Muscle layer of duodenum (tissue), 2 donors: ENCODE data around the gene RIMBP2.

ENCODE experiments used
- H3K27ac ChIP-seq: one replicate; pipeline ENCODE4 v1.7.0; 2013; ENCODE audit warnings: mild to moderate bottlenecking, low read length
- H3K27me3 ChIP-seq: one replicate; pipeline ENCODE4 v1.7.0; 2013; ENCODE audit warnings: low read depth, mild to moderate bottlenecking, control low read depth, low read length
- H3K36me3 ChIP-seq, 2 donors: one replicate each; pipeline ENCODE4 v1.7.0; 2013; ENCODE audit warnings: low read length in 2 of 2, control low read depth in 1 of 2, mild to moderate bottlenecking in 1 of 2; ENCODE audit not compliant: insufficient read depth in 2 of 2, control insufficient read depth in 1 of 2
- H3K4me1 ChIP-seq, 2 donors: one replicate each; pipeline ENCODE4 v1.7.0; 2013; ENCODE audit warnings: low read length in 2 of 2, mild to moderate bottlenecking in 2 of 2, control low read depth in 1 of 2, moderate library complexity in 1 of 2; ENCODE audit not compliant: insufficient read depth in 2 of 2, control insufficient read depth in 1 of 2
- H3K4me3 ChIP-seq, 2 donors: one replicate each; pipeline ENCODE4 v1.7.0; 2013; ENCODE audit warnings: low read length in 2 of 2, low read depth in 1 of 2, mild to moderate bottlenecking in 1 of 2
- H3K9me3 ChIP-seq, 2 donors: one replicate each; pipeline ENCODE4 v1.7.0; 2013; ENCODE audit warnings: low read length in 2 of 2, control low read depth in 1 of 2, mild to moderate bottlenecking in 1 of 2; ENCODE audit not compliant: control insufficient read depth in 1 of 2
- donor health status: healthy.

RIMBP2 gene

DNA sequence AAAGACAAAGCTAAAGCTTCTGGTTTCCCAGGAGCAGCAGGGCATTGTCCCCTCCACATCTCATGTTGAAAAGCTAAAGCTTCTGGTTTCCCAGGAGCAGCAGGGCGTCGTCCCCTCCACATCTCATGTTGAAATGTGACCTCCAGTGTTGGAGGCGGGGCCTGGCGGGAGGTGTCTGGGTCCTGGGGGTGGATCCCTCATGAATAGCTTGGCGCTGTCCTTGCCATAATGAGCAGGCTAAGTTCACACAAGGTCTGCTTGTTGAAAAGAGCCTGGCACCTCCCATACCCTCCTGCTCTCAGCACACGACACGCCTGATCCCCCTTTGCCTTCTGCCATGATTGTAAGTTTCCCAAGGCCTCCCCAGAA is 254.7 kb downstream of the RIMBP2 start:
- no peak overlapping the region for H3K4me3 ChIP-seq
- H3K27ac ChIP-seq, result no peak overlapping the region
- H3K27me3 ChIP-seq, result no peaks in the 10 kb centered on the region
- H3K4me1 ChIP-seq, result no peaks in the 10 kb centered on the region
- H3K9me3 ChIP-seq, result no peaks in the 10 kb centered on the region
- H3K36me3 ChIP-seq, result no peaks in the 10 kb centered on the region

DNA sequence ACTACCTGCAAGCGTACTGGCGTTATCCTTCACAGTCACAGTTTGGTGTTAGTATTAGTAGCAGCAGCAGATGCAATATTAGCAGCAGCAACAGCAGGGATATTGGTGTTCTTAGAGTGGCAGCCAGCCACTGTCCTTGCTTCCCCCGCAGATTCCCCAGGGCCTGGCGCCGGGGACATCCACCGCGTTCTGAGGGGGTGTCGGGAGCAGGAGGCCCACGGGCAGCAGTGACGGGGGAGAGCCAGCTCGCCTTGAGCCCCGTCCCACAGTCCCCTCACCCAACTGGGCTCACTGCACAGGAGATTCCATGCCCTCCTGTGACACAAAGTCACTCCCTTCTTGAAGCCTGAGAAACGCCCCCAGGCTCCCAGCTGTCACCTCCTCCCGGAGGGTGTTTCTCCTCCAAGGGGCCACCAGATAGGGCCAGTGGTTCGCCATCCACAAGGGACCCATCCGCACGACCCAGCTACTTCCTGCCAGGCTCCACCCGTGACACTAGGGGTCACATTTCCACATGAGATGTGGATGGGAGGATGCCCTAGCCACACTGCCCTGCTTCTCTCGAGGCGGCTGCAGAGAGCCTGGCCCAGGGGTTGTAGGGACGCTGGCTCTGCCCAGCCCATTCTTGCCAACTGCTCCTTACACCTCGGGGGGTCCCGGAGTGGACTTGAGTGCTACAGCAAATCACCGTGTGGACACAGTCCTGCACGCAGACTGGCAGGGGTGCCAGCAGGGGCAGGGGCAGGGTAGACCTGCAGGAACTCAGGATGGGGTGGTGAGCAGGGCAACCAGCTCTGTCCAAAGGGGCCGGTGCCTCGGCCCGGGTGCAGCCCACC is 255.3 kb downstream of the RIMBP2 start:
- Histone ChIP-seq H3K36me3 (no peaks in the 10 kb centered on the region), H3K9me3 (no peaks in the 10 kb centered on the region), H3K4me1 (no peaks in the 10 kb centered on the region), H3K27me3 (no peaks in the 10 kb centered on the region), H3K4me3 (no peak overlapping the region), H3K27ac (no peak overlapping the region)

DNA sequence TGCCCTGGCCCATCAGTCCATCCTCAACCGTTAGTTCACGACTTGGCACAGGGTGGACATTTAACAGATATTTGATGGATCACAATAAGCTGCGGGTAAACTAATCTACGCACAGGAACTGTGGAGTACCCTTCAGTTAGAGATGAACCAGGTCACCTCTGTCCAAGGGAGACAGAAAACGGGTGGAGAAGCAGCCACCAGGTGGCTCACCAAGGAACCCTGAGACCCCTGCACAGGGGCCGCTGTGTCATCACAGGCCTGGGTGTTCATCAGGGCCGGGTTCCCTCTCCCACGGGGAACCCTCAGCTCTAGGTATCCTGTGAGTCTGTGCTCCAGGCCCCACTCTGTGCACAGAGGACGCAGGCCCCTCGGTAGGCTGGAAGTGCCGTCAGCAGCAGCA is 256.2 kb downstream of the RIMBP2 start:
- Histone ChIP-seq H3K36me3 (no peaks in the 10 kb centered on the region), H3K27ac (no peak overlapping the region), H3K4me3 (no peak overlapping the region), H3K27me3 (no peaks in the 10 kb centered on the region), H3K4me1 (no peaks in the 10 kb centered on the region), H3K9me3 (no peaks in the 10 kb centered on the region)

DNA sequence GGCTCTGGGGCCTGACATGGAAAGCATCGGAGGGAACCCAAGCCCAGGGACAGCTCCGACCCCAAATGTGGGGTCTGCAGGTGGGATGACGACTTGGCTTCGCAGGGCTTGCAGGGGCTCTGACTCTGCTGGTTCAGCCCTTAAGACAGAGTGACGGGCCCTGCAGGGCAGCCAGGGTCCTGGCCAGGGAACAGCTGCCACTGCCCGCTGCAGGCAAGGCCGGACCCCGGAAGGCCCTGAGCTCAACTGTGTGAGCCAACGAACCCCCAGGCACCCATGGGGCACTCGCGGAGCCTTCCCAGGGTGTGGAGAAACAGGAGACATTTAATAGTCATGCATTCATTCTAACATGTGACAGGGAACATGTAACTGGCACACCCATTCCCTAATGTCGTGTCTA is 257.8 kb downstream of the RIMBP2 start:
- Histone ChIP-seq H3K9me3 (no peaks in the 10 kb centered on the region), H3K27ac (no peak overlapping the region), H3K36me3 (no peaks in the 10 kb centered on the region), H3K27me3 (no peaks in the 10 kb centered on the region), H3K4me3 (no peak overlapping the region), H3K4me1 (no peaks in the 10 kb centered on the region)

DNA sequence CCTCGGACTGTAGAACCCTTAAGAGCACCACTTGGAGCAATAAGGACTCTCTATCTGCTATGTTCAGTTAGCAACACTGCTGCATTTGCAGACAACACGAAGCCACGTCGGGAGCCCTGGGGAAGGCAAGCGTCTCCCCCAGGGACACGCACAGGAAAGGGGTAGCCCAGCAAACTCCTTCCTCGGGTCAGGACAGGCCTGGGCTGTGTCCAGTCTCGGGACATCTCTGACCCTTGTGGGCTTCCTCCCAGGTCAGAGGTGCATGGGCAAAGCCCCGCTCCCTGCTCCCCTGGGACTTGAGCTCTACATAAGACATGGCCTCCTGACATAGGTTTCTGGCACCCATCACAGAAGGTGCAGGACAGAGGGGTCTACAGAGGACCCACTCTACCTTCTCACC is 258.9 kb downstream of the RIMBP2 start:
- no peak overlapping the region for H3K4me3 ChIP-seq
- no peaks in the 10 kb centered on the region for H3K36me3 ChIP-seq
- no peaks in the 10 kb centered on the region for H3K9me3 ChIP-seq
- no peak overlapping the region for H3K27ac ChIP-seq
- H3K27me3 ChIP-seq, result no peaks in the 10 kb centered on the region
- H3K4me1 ChIP-seq, result no peaks in the 10 kb centered on the region

DNA sequence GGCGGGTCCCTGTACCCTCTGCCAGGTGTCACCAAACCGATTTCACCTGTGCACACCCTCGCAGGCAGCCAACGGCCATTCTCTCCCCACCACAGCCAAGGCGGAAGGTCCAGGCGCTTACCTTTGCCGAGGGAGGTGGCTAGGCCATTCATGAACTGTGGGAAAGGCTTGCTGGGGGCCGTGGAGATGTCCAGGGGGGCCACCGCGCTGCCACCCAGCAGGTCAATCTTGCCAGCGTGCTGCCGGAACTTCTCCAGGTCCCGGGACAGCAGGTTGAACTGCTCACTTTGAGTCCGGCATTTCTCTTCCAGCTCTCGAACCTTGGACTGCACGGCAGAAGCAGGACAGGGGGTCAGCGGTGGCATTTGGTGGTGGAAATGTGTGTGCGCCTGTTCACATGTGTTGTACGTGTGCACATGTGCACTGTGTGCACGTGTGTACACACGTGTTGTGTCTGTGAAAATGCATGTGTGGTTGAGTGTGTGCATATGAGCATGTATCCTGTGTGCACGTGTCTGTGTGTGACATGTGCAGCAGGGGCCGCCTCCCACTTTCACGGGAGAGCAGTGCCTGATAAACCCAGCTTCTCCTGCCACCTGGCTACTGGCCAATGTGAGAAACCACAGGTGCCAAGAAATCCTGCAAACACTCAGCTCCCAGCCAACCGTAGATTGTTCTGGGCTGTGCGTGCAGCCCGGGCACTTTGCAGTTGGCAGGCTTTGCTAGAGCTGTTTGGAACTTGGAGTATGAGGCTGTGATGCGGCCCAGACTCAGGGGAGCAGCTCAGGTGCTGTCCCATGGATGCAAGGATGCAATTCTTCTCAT is 259.5 kb downstream of the RIMBP2 start:
- Histone ChIP-seq H3K4me1 (no peaks in the 10 kb centered on the region), H3K4me3 (no peak overlapping the region), H3K27me3 (no peaks in the 10 kb centered on the region), H3K9me3 (no peaks in the 10 kb centered on the region), H3K27ac (no peak overlapping the region), H3K36me3 (no peaks in the 10 kb centered on the region)

DNA sequence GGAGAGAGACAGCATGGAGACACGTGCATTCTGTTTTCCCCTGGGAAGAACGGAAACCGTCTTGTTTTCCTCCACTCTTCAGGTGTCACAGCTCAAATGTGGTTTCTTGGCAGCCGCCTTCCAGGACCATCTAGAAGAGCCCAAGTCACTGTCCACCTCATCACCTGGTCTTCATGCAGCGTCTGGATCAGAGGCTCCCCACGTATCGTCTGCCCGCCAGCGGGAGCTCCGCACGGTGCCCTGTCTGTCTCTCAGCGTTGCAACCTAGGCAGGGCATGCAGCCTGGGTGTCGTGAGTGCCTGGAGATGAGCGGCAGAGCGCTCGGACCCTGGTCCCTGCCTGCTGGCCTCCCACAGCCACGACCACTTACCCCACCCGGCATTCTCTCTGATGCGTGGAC is 260.9 kb downstream of the RIMBP2 start:
- Histone ChIP-seq H3K4me1 (no peaks in the 10 kb centered on the region), H3K36me3 (no peaks in the 10 kb centered on the region), H3K4me3 (no peak overlapping the region), H3K27me3 (no peaks in the 10 kb centered on the region), H3K9me3 (no peaks in the 10 kb centered on the region), H3K27ac (no peak overlapping the region)

DNA sequence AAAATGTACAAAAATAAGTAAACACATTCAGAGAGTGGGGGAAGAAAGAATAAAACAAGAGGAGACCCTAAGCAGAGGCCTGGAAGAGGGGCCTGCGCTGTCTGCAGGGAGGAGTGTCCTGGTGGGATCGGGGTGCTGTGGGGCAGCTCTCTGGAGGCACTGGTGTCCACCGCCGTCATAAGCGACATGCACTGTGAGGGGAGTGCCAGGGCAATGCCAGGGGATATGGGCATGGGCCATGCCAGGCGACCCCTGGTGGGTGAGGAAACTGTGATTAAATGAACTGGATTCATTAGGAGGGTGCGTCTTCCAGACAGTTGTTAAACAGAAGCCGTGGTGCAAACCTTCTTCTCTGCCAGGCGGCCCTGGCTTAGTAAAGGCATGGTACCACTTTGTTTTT is 261.8 kb downstream of the RIMBP2 start:
- no peak overlapping the region for H3K27ac ChIP-seq
- no peak overlapping the region for H3K4me3 ChIP-seq
- no peaks in the 10 kb centered on the region for H3K27me3 ChIP-seq
- no peaks in the 10 kb centered on the region for H3K9me3 ChIP-seq
- no peaks in the 10 kb centered on the region for H3K36me3 ChIP-seq
- no peaks in the 10 kb centered on the region for H3K4me1 ChIP-seq

DNA sequence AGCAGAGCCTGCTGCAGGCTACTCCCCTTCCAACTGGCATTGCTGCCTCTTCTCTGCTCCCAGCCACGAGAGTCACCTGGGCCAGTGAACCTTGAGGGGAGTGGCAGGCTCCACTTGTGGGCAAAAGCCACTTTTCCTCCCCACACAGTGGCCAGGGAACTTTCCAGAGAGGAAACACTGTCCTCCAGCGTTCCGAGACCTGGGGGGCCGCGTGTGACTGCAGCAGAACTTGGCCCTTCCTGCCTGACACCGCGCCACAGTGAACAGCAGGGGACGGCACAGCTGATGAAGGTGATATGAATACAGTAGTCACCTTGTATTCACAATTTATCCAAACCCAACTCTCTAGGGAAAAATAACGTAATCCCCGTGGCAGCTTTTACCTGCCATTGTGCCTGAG is 263.6 kb downstream of the RIMBP2 start:
- no peak overlapping the region for H3K27ac ChIP-seq
- H3K9me3 ChIP-seq, result no peaks in the 10 kb centered on the region
- H3K27me3 ChIP-seq, result no peaks in the 10 kb centered on the region
- no peaks in the 10 kb centered on the region for H3K36me3 ChIP-seq
- no peak overlapping the region for H3K4me3 ChIP-seq
- H3K4me1 ChIP-seq, result no peaks in the 10 kb centered on the region

DNA sequence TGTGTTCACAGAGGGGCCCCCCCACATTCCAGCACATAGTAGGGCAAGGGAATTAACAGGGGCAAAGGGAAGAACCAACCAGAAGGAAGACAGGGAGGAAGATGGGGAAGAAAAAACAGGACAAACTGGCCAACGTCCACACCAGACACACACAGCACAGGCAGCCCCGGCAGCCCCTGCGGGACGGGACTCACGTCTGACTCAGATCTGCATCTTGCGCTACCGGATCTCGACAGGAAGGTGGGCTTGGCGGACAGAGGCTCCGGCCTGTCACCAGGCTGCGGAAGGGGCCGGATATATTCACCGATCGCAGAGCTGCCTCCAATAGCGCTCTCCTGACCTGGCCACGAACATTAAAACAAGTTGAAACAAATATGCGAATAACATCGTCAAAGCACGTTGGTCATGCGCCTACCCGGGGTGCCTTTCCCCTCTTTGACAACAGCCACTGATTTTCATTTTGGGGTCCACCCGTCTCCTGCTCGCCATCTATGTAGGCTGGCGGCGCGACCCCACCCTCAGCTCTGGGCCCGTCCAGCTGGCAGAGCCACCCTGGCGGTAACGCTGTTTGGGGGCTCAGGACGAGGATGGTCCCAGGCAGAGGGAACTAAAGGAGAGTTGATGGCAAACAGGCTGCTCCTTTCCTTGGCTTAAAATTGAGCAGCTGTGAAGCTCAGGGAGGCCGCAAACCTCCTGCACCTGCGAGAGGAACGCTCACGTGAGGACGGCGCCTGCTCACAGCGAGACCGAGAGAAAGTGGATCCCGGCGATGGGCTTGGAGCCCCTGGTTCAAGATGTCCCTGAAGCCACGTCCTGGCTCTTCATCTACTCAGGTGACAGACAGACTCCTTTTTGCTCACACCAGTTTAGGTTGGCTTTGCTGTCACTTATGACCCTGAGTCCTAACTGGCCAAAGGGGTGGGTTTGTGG is 264.8 kb downstream of the RIMBP2 start:
- Histone ChIP-seq H3K4me3 (no peak overlapping the region), H3K4me1 (no peaks in the 10 kb centered on the region), H3K9me3 (no peaks in the 10 kb centered on the region), H3K27me3 (no peaks in the 10 kb centered on the region), H3K36me3 (no peaks in the 10 kb centered on the region), H3K27ac (no peak overlapping the region)

DNA sequence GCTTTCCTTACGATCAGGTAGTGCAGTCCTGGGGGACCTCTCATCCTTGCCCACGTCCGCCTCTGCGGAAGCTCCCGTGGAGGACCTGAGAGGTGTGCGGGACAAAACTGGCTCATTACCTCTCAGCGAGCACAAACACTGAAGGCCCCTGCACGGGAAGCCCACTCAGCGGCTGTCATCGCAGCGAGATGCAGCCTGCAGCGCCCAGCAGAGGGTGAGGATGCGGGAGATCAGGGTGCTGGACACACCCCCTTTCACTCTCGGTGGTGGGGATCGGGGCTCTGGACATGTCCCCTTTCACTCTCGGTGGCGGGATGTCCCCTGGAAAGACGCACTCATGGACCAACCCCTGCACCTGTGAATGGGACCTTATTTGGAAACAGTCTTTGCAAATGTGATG is 266.8 kb downstream of the RIMBP2 start:
- H3K4me1 ChIP-seq, result no peaks in the 10 kb centered on the region
- H3K9me3 ChIP-seq, result no peaks in the 10 kb centered on the region
- H3K27ac ChIP-seq, result no peak overlapping the region
- H3K4me3 ChIP-seq, result no peak overlapping the region
- H3K36me3 ChIP-seq, result no peaks in the 10 kb centered on the region
- no peaks in the 10 kb centered on the region for H3K27me3 ChIP-seq
